Measurements from ENCODE around the gene ZNF442.

GRCh38 chr19:12374026-12374425 lies 8.5 kb upstream of the ZNF442 start:
- TF ChIP-seq CTCF (conservative IDR thresholded peaks at IDR 0.05 in 1 of 2, IDR thresholded peaks at IDR 0.05 in 1 of 2; ENCODE audit: extremely low read depth in 1 of 2, insufficient read depth in 1 of 2, low read depth in 1 of 2, low read length in 2 of 2) (no peak), EZH2 (IDR thresholded peaks at IDR 0.05; ENCODE audit: borderline replicate concordance, low read length) (no peak)
